ENCODE measurements around the gene TAF1C. TPM values are rescaled to one million over a fixed set of nuclear protein-coding genes. Genes with fewer than 3 reads are reported as not detected.
"Not testable (repeated sequence)": the region's sequence is repeated elsewhere in the genome, so short reads cannot be mapped to it uniquely, and the experiment has no call there.

Gene TAF1C
- total RNA-seq, 2 experiments from 2014 or later, result 44.4 to 45.7 TPM

DNA sequence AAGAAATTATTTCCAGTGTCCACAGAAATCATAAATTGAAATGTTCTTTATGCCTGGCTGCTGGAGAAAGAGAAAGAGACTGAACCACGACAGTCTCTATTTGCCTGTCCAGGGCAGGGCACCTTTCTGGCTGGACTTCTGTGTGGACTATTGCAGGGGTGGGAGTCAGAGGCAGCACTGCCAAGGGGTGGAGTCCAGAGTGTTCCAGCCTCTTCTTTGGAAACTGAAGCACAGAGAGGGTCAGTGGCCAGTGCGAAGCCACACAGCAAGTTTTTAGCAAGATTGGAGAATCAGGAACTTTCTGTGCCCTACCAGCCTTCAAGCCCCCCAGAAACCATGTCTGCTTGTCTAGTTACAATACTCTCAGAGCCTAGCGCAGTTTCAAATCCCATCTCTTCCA is 37.7 kb upstream of the TAF1C start:
- no peak for ATAC-seq
- intact Hi-C loops (cut with DNase I, micrococcal nuclease), result no loop called here
- ChIA-PET CTCF (interaction anchor here (1.0 kb wide), 1 partner anchor 13 kb away, joined by 4 read pairs; no protein-coding TSS in a partner anchor), POLR2A (no interaction called here)
- Mint-ChIP-seq H3K4me3 (no peak overlapping the region), H3K27ac (no peak overlapping the region), H3K9me3 (ENCODE audit: low read depth) (no peaks in the 10 kb centered on the region), H3K4me1 (no peaks in the 10 kb centered on the region), H3K36me3 (ENCODE audit: low read depth) (no peaks in the 10 kb centered on the region), H3K27me3 (peaks cover 6% of the 10 kb centered on the region)
- DNase-seq, result no peak

DNA sequence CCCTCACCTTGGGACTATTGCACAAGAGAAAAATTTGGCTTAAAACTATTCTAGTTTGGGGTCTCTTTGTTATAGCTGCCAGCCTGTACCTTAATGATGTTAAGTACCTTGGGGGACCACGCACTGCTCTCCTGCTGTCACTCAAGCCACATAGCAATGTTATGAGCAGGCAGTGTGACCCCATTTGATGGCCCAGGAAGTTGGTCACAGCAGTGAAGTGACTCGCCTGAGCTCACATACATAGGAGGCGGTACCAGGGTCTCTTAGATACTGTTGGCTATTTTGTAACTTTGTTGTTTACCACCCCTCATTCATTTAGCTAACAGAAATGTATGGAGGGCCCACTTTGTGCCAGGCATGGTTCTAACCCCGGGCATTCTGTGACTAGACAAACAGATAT is 36.6 kb upstream of the TAF1C start:
- H3K9me3 Mint-ChIP-seq (ENCODE audit: low read depth), result no peaks in the 10 kb centered on the region
- H3K36me3 Mint-ChIP-seq (ENCODE audit: low read depth), result no peaks in the 10 kb centered on the region
- DNase-seq (no peak), ATAC-seq (no peak)
- H3K4me3 Mint-ChIP-seq, result no peak overlapping the region
- H3K4me1 Mint-ChIP-seq, result no peaks in the 10 kb centered on the region
- intact Hi-C loops (cut with DNase I, micrococcal nuclease), result no loop called here
- POLR2A ChIA-PET, result no interaction called here
- CTCF ChIA-PET, result interaction anchor here (0.6 to 1.0 kb wide), 2 partner anchors 12 kb away, joined by 3 to 4 read pairs; no protein-coding TSS in a partner anchor
- H3K27ac Mint-ChIP-seq, result no peak overlapping the region
- H3K27me3 Mint-ChIP-seq, result peaks cover 6% of the 10 kb centered on the region

DNA sequence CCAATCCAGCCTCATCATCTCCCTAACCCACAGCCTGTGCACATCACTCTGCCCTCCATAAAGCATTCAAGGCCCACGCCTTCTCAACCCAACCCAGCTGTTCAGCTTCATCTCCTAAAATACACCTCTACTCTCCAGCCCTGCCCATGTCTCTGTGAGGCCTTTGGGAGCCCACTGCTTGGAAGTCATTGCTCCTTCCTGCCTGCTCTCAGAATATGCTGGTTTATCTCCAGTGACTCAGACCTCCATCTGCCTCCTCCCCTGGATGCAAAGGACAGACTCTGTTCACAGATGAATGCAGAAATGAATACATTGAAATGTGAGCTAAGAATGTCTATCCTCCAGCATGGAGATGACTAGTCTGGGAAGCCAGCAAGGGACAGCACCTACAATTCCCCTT is 34.0 kb upstream of the TAF1C start:
- ChIA-PET POLR2A (no interaction called here), CTCF (no interaction called here)
- no peaks in the 10 kb centered on the region for H3K9me3 Mint-ChIP-seq (ENCODE audit: low read depth)
- H3K27me3 Mint-ChIP-seq, result peaks cover 2% of the 10 kb centered on the region
- no peak for DNase-seq
- H3K36me3 Mint-ChIP-seq (ENCODE audit: low read depth), result no peaks in the 10 kb centered on the region
- H3K27ac Mint-ChIP-seq, result no peak overlapping the region
- ATAC-seq, result no peak
- H3K4me1 Mint-ChIP-seq, result no peaks in the 10 kb centered on the region
- no peak overlapping the region for H3K4me3 Mint-ChIP-seq
- intact Hi-C loops (cut with DNase I, micrococcal nuclease), result no loop called here

DNA sequence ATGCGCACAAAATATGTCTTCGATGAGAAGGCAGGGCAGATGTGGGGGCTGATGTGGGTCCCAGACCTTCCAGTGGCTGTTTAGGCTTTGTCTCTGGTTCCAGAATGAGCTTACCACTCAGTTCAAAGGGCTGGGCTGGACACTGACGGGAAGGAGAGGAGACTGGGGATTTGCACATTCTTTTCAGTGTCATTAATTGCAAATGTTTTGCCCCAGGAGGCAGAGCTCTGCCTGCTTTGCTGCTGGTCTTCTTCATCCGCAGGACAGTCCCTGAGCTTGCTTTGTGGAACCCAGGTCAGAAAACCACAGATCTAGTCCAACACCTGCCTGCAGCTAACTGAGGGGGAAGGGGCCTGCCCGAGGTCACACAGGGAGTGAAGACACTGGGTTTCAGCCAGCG is 32.1 kb upstream of the TAF1C start:
- ChIA-PET POLR2A (no interaction called here), CTCF (no interaction called here)
- H3K36me3 Mint-ChIP-seq (ENCODE audit: low read depth), result no peaks in the 10 kb centered on the region
- peaks cover 2% of the 10 kb centered on the region for H3K27me3 Mint-ChIP-seq
- H3K4me1 Mint-ChIP-seq, result no peaks in the 10 kb centered on the region
- no peak for DNase-seq
- ATAC-seq, result no peak
- no peak overlapping the region for H3K4me3 Mint-ChIP-seq
- intact Hi-C loops (cut with DNase I, micrococcal nuclease), result no loop called here
- no peaks in the 10 kb centered on the region for H3K9me3 Mint-ChIP-seq (ENCODE audit: low read depth)
- H3K27ac Mint-ChIP-seq, result no peak overlapping the region

GRCh38 chr16:84218176-84218823 is 31.4 kb upstream of the TAF1C start:
- Mint-ChIP-seq H3K4me1 (no peaks in the 10 kb centered on the region), H3K9me3 (ENCODE audit: low read depth) (no peaks in the 10 kb centered on the region), H3K27ac (no peak overlapping the region), H3K27me3 (no peaks in the 10 kb centered on the region), H3K36me3 (ENCODE audit: low read depth) (no peaks in the 10 kb centered on the region), H3K4me3 (no peak overlapping the region)
- DNase-seq, result no peak
- intact Hi-C loops (cut with DNase I, micrococcal nuclease), result no loop called here
- no peak for ATAC-seq
- ChIA-PET POLR2A (no interaction called here), CTCF (no interaction called here)

DNA sequence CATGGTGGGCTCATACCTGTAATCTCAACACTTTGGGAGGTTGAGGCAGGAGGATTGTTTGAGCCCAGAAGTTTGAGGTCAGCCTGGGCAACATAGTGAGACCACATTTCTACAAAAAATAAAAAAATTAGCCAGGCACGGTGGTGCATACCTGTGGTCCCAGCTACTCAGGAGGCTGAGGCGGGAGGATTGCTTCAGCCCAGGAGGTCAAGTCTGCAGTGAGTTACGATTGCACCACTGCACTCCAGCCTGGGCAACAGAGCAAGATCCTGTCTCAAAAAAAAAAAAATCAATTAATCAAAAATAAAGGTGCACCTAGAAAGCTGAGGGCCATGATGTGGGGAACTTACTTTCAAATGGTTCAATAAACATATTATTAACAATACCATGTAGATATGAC is 29.3 kb upstream of the TAF1C start:
- H3K9me3 Mint-ChIP-seq (ENCODE audit: low read depth); ATAC-seq; H3K4me3 Mint-ChIP-seq; POLR2A ChIA-PET; intact Hi-C loops (cut with DNase I, micrococcal nuclease); H3K4me1 Mint-ChIP-seq; H3K27ac Mint-ChIP-seq; H3K27me3 Mint-ChIP-seq; DNase-seq; H3K36me3 Mint-ChIP-seq (ENCODE audit: low read depth): not testable (repeated sequence)
- CTCF ChIA-PET, result interaction anchor here (0.8 kb wide), 1 partner anchor 62 kb away, joined by 3 read pairs; no protein-coding TSS in a partner anchor

DNA sequence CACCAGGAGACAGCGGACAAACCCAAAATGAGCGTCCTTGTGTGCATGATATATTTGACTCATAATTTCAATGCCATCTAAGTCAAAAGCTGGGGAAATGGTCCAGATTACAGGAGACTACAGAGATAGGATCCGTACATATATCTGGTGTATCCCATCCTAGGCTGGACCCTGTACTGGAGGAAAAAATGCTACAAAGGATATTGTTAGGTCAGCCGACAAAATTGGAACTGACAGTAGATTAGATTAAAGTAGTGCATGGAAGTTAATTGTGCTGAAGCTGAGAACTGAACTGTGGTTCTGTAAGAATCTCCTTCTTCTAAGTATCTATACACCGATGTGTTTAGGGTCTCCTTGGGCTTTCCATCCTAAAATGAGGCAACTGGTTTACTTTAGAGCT is 28.7 kb upstream of the TAF1C start:
- H3K4me3 Mint-ChIP-seq, result no peak overlapping the region
- intact Hi-C loops (cut with DNase I, micrococcal nuclease), result no loop called here
- H3K36me3 Mint-ChIP-seq (ENCODE audit: low read depth), result no peaks in the 10 kb centered on the region
- no peaks in the 10 kb centered on the region for H3K27me3 Mint-ChIP-seq
- POLR2A ChIA-PET, result no interaction called here
- ATAC-seq (no peak), DNase-seq (no peak)
- H3K27ac Mint-ChIP-seq, result no peak overlapping the region
- no peaks in the 10 kb centered on the region for H3K4me1 Mint-ChIP-seq
- no peaks in the 10 kb centered on the region for H3K9me3 Mint-ChIP-seq (ENCODE audit: low read depth)
- CTCF ChIA-PET, result interaction anchor here (0.8 kb wide), 1 partner anchor 63 kb away, joined by 3 read pairs; no protein-coding TSS in a partner anchor

GRCh38 chr16:84214451-84215066 is 27.7 kb upstream of the TAF1C start:
- Mint-ChIP-seq H3K27ac (no peak overlapping the region), H3K9me3 (ENCODE audit: low read depth) (no peaks in the 10 kb centered on the region), H3K4me1 (no peaks in the 10 kb centered on the region), H3K36me3 (ENCODE audit: low read depth) (no peaks in the 10 kb centered on the region), H3K27me3 (no peaks in the 10 kb centered on the region), H3K4me3 (no peak overlapping the region)
- ATAC-seq (no peak), DNase-seq (no peak)
- intact Hi-C loops (cut with DNase I, micrococcal nuclease), result no loop called here
- ChIA-PET CTCF (no interaction called here), POLR2A (interaction anchor here (0.7 kb wide), 1 partner anchor 22 kb away, joined by 3 read pairs; no protein-coding TSS in a partner anchor)

GRCh38 chr16:84212631-84213030 is 25.8 kb upstream of the TAF1C start:
- Mint-ChIP-seq H3K36me3 (ENCODE audit: low read depth) (no peaks in the 10 kb centered on the region), H3K27ac (peak overlapping the region; percentile 11), H3K4me1 (peaks cover 2% of the 10 kb centered on the region), H3K4me3 (no peak overlapping the region), H3K9me3 (ENCODE audit: low read depth) (no peaks in the 10 kb centered on the region), H3K27me3 (no peaks in the 10 kb centered on the region)
- intact Hi-C loops (cut with DNase I, micrococcal nuclease), result no loop called here
- DNase-seq (no peak), ATAC-seq (no peak)
- POLR2A ChIA-PET, result no interaction called here
- CTCF ChIA-PET, result no interaction called here

- no peak for ATAC-seq
- Mint-ChIP-seq H3K4me1 (peaks cover 2% of the 10 kb centered on the region), H3K27ac (peak overlapping the region; percentile 11), H3K9me3 (ENCODE audit: low read depth) (no peaks in the 10 kb centered on the region), H3K4me3 (no peak overlapping the region), H3K27me3 (no peaks in the 10 kb centered on the region), H3K36me3 (ENCODE audit: low read depth) (no peaks in the 10 kb centered on the region)
- intact Hi-C loops (cut with DNase I, micrococcal nuclease), result no loop called here
- ChIA-PET CTCF (interaction anchor here (1.2 kb wide), 1 partner anchor 12 kb away, joined by 4 read pairs; no protein-coding TSS in a partner anchor), POLR2A (no interaction called here)
- DNase-seq, result no peak
These were observed 25.3 kb upstream of the TAF1C start for GRCh38 chr16:84212154-84212553.

DNA sequence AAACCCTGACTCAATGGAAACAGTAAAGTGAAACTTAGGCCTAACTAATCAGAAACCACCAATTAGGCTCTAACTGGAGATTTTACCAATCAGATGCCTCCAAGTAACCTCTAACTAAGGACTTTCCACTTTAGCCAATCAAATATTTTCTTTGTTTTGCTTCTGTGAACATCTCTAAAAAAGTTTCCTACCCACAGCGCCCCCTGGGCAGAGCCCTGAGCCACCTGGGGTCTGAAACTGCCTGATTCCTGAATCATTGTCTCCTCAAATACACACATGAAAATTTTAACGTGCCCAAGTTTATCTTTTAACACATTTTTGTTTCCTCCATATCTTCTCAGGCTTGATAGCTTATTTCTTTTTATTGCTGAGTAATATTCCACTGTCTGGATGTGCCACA is 23.1 kb upstream of the TAF1C start:
- intact Hi-C loops (cut with DNase I, micrococcal nuclease), result no loop called here
- H3K4me3 Mint-ChIP-seq, result no peak overlapping the region
- peaks cover 2% of the 10 kb centered on the region for H3K4me1 Mint-ChIP-seq
- H3K36me3 Mint-ChIP-seq (ENCODE audit: low read depth), result no peaks in the 10 kb centered on the region
- ChIA-PET POLR2A (no interaction called here), CTCF (no interaction called here)
- ATAC-seq (no peak), DNase-seq (peak; percentile 29)
- H3K27ac Mint-ChIP-seq, result no peak overlapping the region
- no peaks in the 10 kb centered on the region for H3K9me3 Mint-ChIP-seq (ENCODE audit: low read depth)
- H3K27me3 Mint-ChIP-seq, result no peaks in the 10 kb centered on the region

DNA sequence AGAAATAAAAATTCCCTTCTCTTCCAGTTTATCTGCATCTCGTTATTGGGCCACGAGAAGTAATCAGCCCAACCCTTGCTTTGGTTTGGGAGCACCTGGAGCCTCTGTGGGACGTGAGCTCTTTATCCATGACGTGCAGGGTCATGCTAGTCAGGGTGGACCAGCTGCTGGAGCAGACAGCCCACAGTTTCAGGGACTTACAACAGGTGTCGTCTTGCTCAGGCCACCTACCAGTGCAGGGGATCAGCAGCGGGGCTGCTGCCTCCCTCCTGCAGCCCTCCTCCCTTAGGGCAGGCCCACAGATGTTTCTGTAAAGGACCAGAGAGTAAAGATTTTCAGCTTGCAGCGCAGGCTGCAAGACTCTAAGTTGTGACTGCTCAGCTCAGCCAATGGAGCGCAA is 21.0 kb upstream of the TAF1C start:
- peaks cover 2% of the 10 kb centered on the region for H3K4me1 Mint-ChIP-seq
- H3K9me3 Mint-ChIP-seq (ENCODE audit: low read depth), result no peaks in the 10 kb centered on the region
- ATAC-seq, result no peak
- intact Hi-C loops (cut with DNase I, micrococcal nuclease), result no loop called here
- no peak for DNase-seq
- CTCF ChIA-PET, result no interaction called here
- no peak overlapping the region for H3K27ac Mint-ChIP-seq
- no peaks in the 10 kb centered on the region for H3K27me3 Mint-ChIP-seq
- POLR2A ChIA-PET, result no interaction called here
- H3K36me3 Mint-ChIP-seq (ENCODE audit: low read depth), result no peaks in the 10 kb centered on the region
- H3K4me3 Mint-ChIP-seq, result no peak overlapping the region
